CD4-positive, CD25-positive, alpha-beta regulatory T cell (primary cell): ENCODE data around the gene ZNF808. TPM values are rescaled to one million over a fixed set of nuclear protein-coding genes. Genes with fewer than 3 reads are reported as not detected.
"Not testable (repeated sequence)": the region's sequence is repeated elsewhere in the genome, so short reads cannot be mapped to it uniquely, and the experiment has no call there.

Experiments
- ATAC-seq, 2 donors: fragments of 150-1000 bp; cut with Tn5 transposase; one replicate each; pipeline ENCODE4 v1.10.0; 2021; ENCODE audit warnings: low read depth in 2 of 2, moderate number of reproducible peaks in 2 of 2, moderate library complexity in 1 of 2
- DNase-seq, 3 donors: peaks; one replicate each; pipeline versions ENCODE4 v3.0.0 to v3.0.0-alpha.2; 2012 to 2022; ENCODE audit warnings: mixed read lengths in 1 of 3
- H3K27ac ChIP-seq: one replicate; pipeline ENCODE4 v1.7.0; 2013; ENCODE audit warnings: mild to moderate bottlenecking, low read length; ENCODE audit not compliant: insufficient read depth, poor library complexity, severe bottlenecking
- H3K27me3 ChIP-seq: one replicate; pipeline ENCODE4 v1.7.0; 2013; ENCODE audit warnings: low read length; ENCODE audit not compliant: control insufficient read depth, insufficient read depth
- H3K36me3 ChIP-seq: one replicate; pipeline ENCODE4 v1.7.0; 2013; ENCODE audit warnings: mild to moderate bottlenecking, low read length, moderate library complexity; ENCODE audit not compliant: control insufficient read depth, insufficient read depth
- H3K4me1 ChIP-seq: 2 replicates; pipeline ENCODE4 v1.7.0; 2013; ENCODE audit warnings: mild to moderate bottlenecking, low read length; ENCODE audit not compliant: insufficient read depth, control insufficient read depth, poor library complexity, severe bottlenecking
- H3K4me3 ChIP-seq: one replicate; pipeline ENCODE4 v1.7.0; 2013; ENCODE audit warnings: low read depth, mild to moderate bottlenecking, low read length, moderate library complexity
- H3K9me3 ChIP-seq, 2 experiments: 1 replicate in 1 of 2; 2 replicates in 1 of 2; pipeline ENCODE4 v1.7.0; 2013; ENCODE audit warnings: low read length in 2 of 2, mild to moderate bottlenecking in 1 of 2, moderate library complexity in 1 of 2; ENCODE audit not compliant: control insufficient read depth in 2 of 2
- H3K27ac Mint-ChIP-seq, 3 donors: one replicate each; pipeline ENCODE4 v1.8.0; 2020 to 2022; ENCODE audit warnings: mild to moderate bottlenecking in 3 of 3, mixed read lengths in 3 of 3, moderate library complexity in 2 of 3
- H3K27me3 Mint-ChIP-seq: one replicate; pipeline ENCODE4 v1.8.0; 2022; ENCODE audit warnings: mild to moderate bottlenecking, mixed read lengths
- H3K36me3 Mint-ChIP-seq: one replicate; pipeline ENCODE4 v1.8.0; 2020; ENCODE audit warnings: mixed read lengths
- H3K4me1 Mint-ChIP-seq, 4 donors: one replicate each; pipeline ENCODE4 v1.8.0; 2020 to 2022; ENCODE audit warnings: mixed read lengths in 4 of 4, mild to moderate bottlenecking in 1 of 4
- H3K4me3 Mint-ChIP-seq, 4 donors: one replicate each; pipeline ENCODE4 v1.8.0; 2020 to 2022; ENCODE audit warnings: mild to moderate bottlenecking in 4 of 4, mixed read lengths in 4 of 4, moderate library complexity in 3 of 4
- H3K9me3 Mint-ChIP-seq, 7 donors: one replicate each; pipeline ENCODE4 v1.8.0; 2020 to 2022; ENCODE audit warnings: mixed read lengths in 7 of 7, mild to moderate bottlenecking in 3 of 7, moderate library complexity in 2 of 7
- polyA plus RNA-seq, 4 donors: library from polyadenylated mRNA; unstranded; fragments of 300-500 nt; fragmentation: Illumina TruSeq; gene quantifications; one replicate each; pipeline ENCODE4 v1.2.3, GENCODE V29; 2021
- total RNA-seq: library from RNA; stranded (reverse); gene quantifications from one replicate; pipeline ENCODE4 v1.2.3, GENCODE V29; 2022

Gene ZNF808
- total and polyA plus RNA-seq, 5 donors from 2014 or later = 7.2 to 19.3 (median 7.6) TPM

GRCh38 chr19:52522551-52522950 is 4.9 kb upstream of the ZNF808 start:
- Mint-ChIP-seq H3K27me3 (no peaks in the 10 kb centered on the region), H3K4me3 (peak overlapping the region in 1 of 4 donors; percentile 32), H3K36me3 (no peaks in the 10 kb centered on the region), H3K4me1 (peaks cover 0 to 6% (median under 1%) of the 10 kb centered on the region in 4 donors), H3K27ac (no peak overlapping the region), H3K9me3 (peaks cover 0 to 29% (median 11%) of the 10 kb centered on the region in 7 donors)
- no peak overlapping the region for H3K4me3 ChIP-seq
- no peaks in the 10 kb centered on the region for H3K27me3 ChIP-seq
- H3K27ac ChIP-seq = no peak overlapping the region
- no peak for ATAC-seq
- no peaks in the 10 kb centered on the region for H3K36me3 ChIP-seq
- H3K9me3 ChIP-seq = peaks cover 2 to 9% of the 10 kb centered on the region in 2 experiments
- peaks cover under 1% of the 10 kb centered on the region for H3K4me1 ChIP-seq
- DNase-seq = no peak

- Mint-ChIP-seq H3K4me3 (no peak overlapping the region), H3K27ac (no peak overlapping the region), H3K27me3 (no peaks in the 10 kb centered on the region)
Measured at GRCh38 chr19:52524086-52524485, 3.4 kb upstream of the ZNF808 start.

DNA sequence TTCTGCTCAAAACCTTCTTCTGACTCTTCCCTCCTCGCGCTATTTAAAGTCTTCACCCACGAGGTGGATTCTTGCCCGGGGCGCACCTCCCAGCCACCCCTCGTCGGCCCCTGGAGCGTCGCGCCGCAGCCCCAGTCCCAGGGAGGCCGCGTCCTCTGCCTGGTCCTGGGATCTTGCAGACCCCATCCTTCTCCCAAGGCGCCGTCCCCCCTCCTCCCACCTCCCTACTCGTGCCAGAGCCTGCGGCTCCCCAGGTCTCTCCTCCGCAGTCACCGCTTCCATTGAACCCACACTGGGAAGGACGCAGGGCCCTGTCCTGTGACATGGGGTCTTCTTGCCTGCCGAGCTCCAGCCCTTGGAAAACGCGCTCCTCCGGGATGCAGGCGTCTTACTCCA is 486 bp downstream of the ZNF808 start:
- H3K9me3 ChIP-seq = peaks cover 0 to 4% of the 10 kb centered on the region in 2 experiments
- ATAC-seq = peak in 1 of 2 donors; percentile 0
- no peak for DNase-seq
- peaks cover 0 to 6% (median 3%) of the 10 kb centered on the region in 7 donors for H3K9me3 Mint-ChIP-seq
- H3K36me3 ChIP-seq = peaks cover 3% of the 10 kb centered on the region
- peak overlapping the region; percentile 50 to 98 (median 98) for H3K27ac Mint-ChIP-seq
- peaks cover 15 to 36% (median 23%) of the 10 kb centered on the region in 4 donors for H3K4me1 Mint-ChIP-seq
- H3K4me3 Mint-ChIP-seq = peak overlapping the region; percentile 94 to 99 (median 98)
- H3K27me3 Mint-ChIP-seq = no peaks in the 10 kb centered on the region
- peaks cover 8% of the 10 kb centered on the region for H3K36me3 Mint-ChIP-seq
- H3K4me1 ChIP-seq = peaks cover 15% of the 10 kb centered on the region
- H3K27me3 ChIP-seq = no peaks in the 10 kb centered on the region
- peak overlapping the region; percentile 85 for H3K27ac ChIP-seq
- H3K4me3 ChIP-seq = peak overlapping the region; percentile 91

More at GRCh38 chr19:52524086-52524485, 3.4 kb upstream of the ZNF808 start:
- H3K27me3 ChIP-seq = no peaks in the 10 kb centered on the region
- ATAC-seq = no peak
- H3K9me3 ChIP-seq = peaks cover 0 to 9% of the 10 kb centered on the region in 2 experiments
- DNase-seq = no peak
- Mint-ChIP-seq H3K36me3 (no peaks in the 10 kb centered on the region), H3K4me1 (peaks cover 5 to 20% (median 13%) of the 10 kb centered on the region in 4 donors), H3K9me3 (peaks cover 0 to 29% (median 10%) of the 10 kb centered on the region in 7 donors)
- peaks cover 15% of the 10 kb centered on the region for H3K4me1 ChIP-seq
- no peak overlapping the region for H3K4me3 ChIP-seq
- no peaks in the 10 kb centered on the region for H3K36me3 ChIP-seq
- no peak overlapping the region for H3K27ac ChIP-seq

DNA sequence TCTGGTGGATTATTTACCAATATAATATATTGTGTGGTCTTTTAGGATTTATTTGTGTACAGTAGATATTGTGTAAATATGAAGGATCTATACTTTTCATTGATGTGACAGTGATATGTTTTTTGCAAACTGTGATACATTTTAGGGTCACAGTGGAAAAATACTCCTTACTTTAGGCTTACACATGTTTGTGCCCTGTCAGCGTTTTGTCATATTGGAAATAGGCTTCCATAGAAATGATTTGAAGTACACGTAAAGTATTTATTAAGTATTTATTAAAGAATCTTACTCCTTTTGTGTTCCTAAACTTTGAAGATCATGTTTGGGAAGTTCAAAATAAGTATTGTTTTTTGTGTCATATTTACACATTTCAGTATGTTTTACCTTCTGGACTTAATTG is 5.0 kb downstream of the ZNF808 start:
- Mint-ChIP-seq H3K4me3 (peak overlapping the region in 1 of 4 donors; percentile 94), H3K27me3 (no peaks in the 10 kb centered on the region), H3K27ac (no peak overlapping the region), H3K9me3 (peaks cover 0 to 12% (median 0%) of the 10 kb centered on the region in 7 donors), H3K4me1 (peaks cover 18 to 62% (median 32%) of the 10 kb centered on the region in 4 donors), H3K36me3 (peaks cover 15% of the 10 kb centered on the region)
- Histone ChIP-seq H3K9me3 (no peaks in the 10 kb centered on the region), H3K36me3 (peaks cover 14% of the 10 kb centered on the region), H3K27ac (no peak overlapping the region), H3K27me3 (no peaks in the 10 kb centered on the region), H3K4me3 (no peak overlapping the region), H3K4me1 (peaks cover 23% of the 10 kb centered on the region)
- ATAC-seq = no peak
- DNase-seq = no peak

- ATAC-seq = no peak
- no peak overlapping the region for H3K27ac ChIP-seq
- H3K27me3 ChIP-seq = no peaks in the 10 kb centered on the region
- no peaks in the 10 kb centered on the region for H3K27me3 Mint-ChIP-seq
- H3K9me3 Mint-ChIP-seq = peaks cover 0 to 11% (median 4%) of the 10 kb centered on the region in 7 donors
- H3K36me3 ChIP-seq = peaks cover 14% of the 10 kb centered on the region
- H3K4me1 Mint-ChIP-seq = peaks cover 12 to 57% (median 22%) of the 10 kb centered on the region in 4 donors
- peak overlapping the region in 2 of 4 donors; percentile 83 to 90 for H3K4me3 Mint-ChIP-seq
- H3K9me3 ChIP-seq = no peaks in the 10 kb centered on the region
- no peak overlapping the region for H3K4me3 ChIP-seq
- peaks cover 22% of the 10 kb centered on the region for H3K36me3 Mint-ChIP-seq
- no peak overlapping the region for H3K27ac Mint-ChIP-seq
- H3K4me1 ChIP-seq = peaks cover 9% of the 10 kb centered on the region
- DNase-seq = no peak
Measured at GRCh38 chr19:52533901-52534300, 6.4 kb downstream of the ZNF808 start.

DNA sequence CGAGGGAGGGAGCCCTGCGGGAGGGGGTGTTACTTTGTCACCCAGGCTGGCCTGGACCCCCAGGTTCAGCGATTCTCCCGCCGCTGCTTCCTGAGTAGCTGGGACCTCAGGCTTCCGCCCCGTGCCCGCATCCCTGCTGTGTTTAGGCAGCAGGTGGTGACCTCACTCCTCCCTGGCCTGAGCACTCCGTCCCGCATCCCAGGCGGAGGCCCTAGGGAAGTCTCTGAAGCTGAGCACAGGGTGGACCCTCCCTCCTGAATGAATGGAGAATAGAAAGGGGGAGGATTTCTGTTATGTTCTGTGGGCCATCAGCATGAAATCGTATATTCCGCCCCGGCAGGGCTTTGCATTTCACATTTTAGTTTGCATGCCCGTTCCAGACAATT is 7.9 kb downstream of the ZNF808 start:
- Mint-ChIP-seq H3K9me3 (peaks cover 0 to 18% (median 4%) of the 10 kb centered on the region in 7 donors), H3K36me3 (peaks cover 27% of the 10 kb centered on the region), H3K4me1 (peaks cover 12 to 59% (median 20%) of the 10 kb centered on the region in 4 donors), H3K4me3 (peak overlapping the region; percentile 89 to 99 (median 94)), H3K27ac (peak overlapping the region in 2 of 3 donors; percentile 89 to 94)
- Histone ChIP-seq H3K9me3 (peaks cover 0 to 13% of the 10 kb centered on the region in 2 experiments), H3K4me3 (peak overlapping the region; percentile 79), H3K27ac (peak overlapping the region; percentile 70), H3K36me3 (peaks cover 14% of the 10 kb centered on the region)
- not testable (repeated sequence) for H3K27me3 ChIP-seq, H3K27me3 Mint-ChIP-seq, DNase-seq, H3K4me1 ChIP-seq
- ATAC-seq = peak in 1 of 2 donors; percentile 5

DNA sequence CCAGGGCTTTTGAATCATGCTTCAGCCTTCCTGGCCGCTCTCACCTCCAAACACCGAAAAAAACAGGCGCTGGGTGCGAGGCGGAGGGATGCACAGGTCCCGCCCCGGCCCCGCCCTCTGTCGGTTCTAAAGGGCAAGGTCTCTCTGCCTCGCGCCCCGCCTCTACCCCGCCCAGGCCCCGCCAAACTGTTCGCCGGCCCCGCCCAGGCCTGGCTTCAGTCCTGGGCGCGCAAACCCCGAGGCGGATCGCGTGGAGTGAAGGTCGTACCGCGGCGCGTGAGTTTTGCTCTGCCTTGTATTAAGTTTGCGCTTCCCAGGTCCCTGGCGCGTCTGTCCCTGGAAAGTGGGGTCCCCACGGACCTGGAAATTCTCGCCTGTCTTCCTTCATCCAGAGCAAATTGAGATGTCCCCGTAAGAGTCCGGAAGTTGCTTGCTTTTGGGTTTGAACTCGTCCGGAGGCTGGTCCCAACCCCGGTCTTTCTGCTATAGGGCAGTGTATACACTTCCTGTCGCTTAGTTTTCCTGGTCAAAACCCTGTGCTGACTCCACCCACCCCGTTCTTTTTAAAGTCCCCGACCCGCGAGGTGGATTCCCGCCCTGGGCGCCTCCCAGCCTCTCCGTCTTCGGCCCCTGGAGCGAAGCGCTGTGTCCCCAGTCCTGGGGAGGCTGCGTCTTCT is 8.4 kb downstream of the ZNF808 start:
- Histone ChIP-seq H3K27ac (peak overlapping the region; percentile 70), H3K36me3 (peaks cover 18% of the 10 kb centered on the region), H3K27me3 (no peaks in the 10 kb centered on the region), H3K4me1 (peaks cover 8% of the 10 kb centered on the region), H3K4me3 (peak overlapping the region; percentile 85), H3K9me3 (peaks cover 0 to 17% of the 10 kb centered on the region in 2 experiments)
- peaks cover 12 to 58% (median 22%) of the 10 kb centered on the region in 4 donors for H3K4me1 Mint-ChIP-seq
- peak overlapping the region; percentile 89 to 99 (median 94) for H3K4me3 Mint-ChIP-seq
- H3K27me3 Mint-ChIP-seq = no peaks in the 10 kb centered on the region
- H3K36me3 Mint-ChIP-seq = peaks cover 32% of the 10 kb centered on the region
- peak; percentile 80 to 92 (median 82) for DNase-seq
- ATAC-seq = peak; percentile 96 to 97
- peaks cover 0 to 19% (median 7%) of the 10 kb centered on the region in 7 donors for H3K9me3 Mint-ChIP-seq
- H3K27ac Mint-ChIP-seq = peak overlapping the region; percentile 89 to 95 (median 94)
